SU-DHL-6 (cell line): Measurements from ENCODE around the gene SLC13A5.

Experiments
- H2AFZ ChIP-seq: fragments of 200-600 bp; sonication (generic); 2 replicates; pipeline ENCODE4 v1.6.1; 2014; ENCODE audit warnings: low read depth, mild to moderate bottlenecking, moderate library complexity, mixed read lengths, antibody characterized with exemption, low read length; ENCODE audit not compliant: severe bottlenecking
- H3F3A ChIP-seq: fragments of 200-600 bp; shearing (Covaris generic); 2 replicates; pipeline ENCODE4 v1.6.0; 2016; ENCODE audit warnings: antibody characterized with exemption, mild to moderate bottlenecking; ENCODE audit not compliant: insufficient read depth
- H3K27ac ChIP-seq: fragments of 200-600 bp; sonication (generic); 2 replicates; pipeline ENCODE4 v1.5.1; 2016; ENCODE audit warnings: low read depth, mild to moderate bottlenecking, low read length, moderate library complexity, mixed read lengths
- H3K27me3 ChIP-seq: fragments of 200-600 bp; sonication (generic), shearing (Covaris generic); 2 replicates; pipeline ENCODE4 v1.6.0; 2014; ENCODE audit warnings: mild to moderate bottlenecking, low read length
- H3K36me3 ChIP-seq: fragments of 200-600 bp; sonication (generic); 2 replicates; pipeline ENCODE4 v1.6.1; 2014; ENCODE audit warnings: mild to moderate bottlenecking, low read length, mixed read lengths
- H3K4me2 ChIP-seq: fragments of 300-600, 200-600 bp; shearing (Covaris generic), sonication (generic); 2 replicates; pipeline ENCODE4 v1.6.0; 2014; ENCODE audit warnings: low read length, low read depth, mild to moderate bottlenecking; ENCODE audit not compliant: poor library complexity, severe bottlenecking
- H3K4me3 ChIP-seq: fragments of 200-600 bp; sonication (generic); 2 replicates; pipeline ENCODE4 v1.5.1; 2014; ENCODE audit warnings: antibody characterized with exemption, low read length, mild to moderate bottlenecking, mixed read lengths; ENCODE audit not compliant: insufficient read depth, poor library complexity, severe bottlenecking
- H3K79me2 ChIP-seq: fragments of 200-600 bp; sonication (generic); 2 replicates; pipeline ENCODE4 v1.6.1; 2014; ENCODE audit warnings: mild to moderate bottlenecking, low read length, moderate library complexity; ENCODE audit not compliant: insufficient read depth
- H3K9ac ChIP-seq: fragments of 200-600 bp; sonication (generic); 2 replicates; pipeline ENCODE4 v1.7.0; 2014; ENCODE audit warnings: mild to moderate bottlenecking, low read length
- H3K9me2 ChIP-seq: fragments of 200-600 bp; sonication (generic); replicated peaks from 2 replicates; pipeline ENCODE4 v1.6.1; 2014; ENCODE audit warnings: low read length; ENCODE audit not compliant: insufficient read depth
- H3K9me3 ChIP-seq: fragments of 200-600 bp; sonication (generic); 2 replicates; pipeline ENCODE4 v1.6.1; 2014; ENCODE audit warnings: low read length, mixed read lengths; ENCODE audit not compliant: insufficient read depth
- H4K20me1 ChIP-seq: fragments of 200-600 bp; sonication (generic); 2 replicates; pipeline ENCODE4 v1.6.1; 2014; ENCODE audit warnings: low read depth, mild to moderate bottlenecking, antibody characterized with exemption, low read length, moderate library complexity, mixed read lengths
- EZH2phosphoT487 ChIP-seq: fragments of 200-600 bp; sonication (generic), shearing (Covaris generic); conservative IDR thresholded peaks from 2 replicates; pipeline ENCODE4 v1.6.1; 2018; ENCODE audit warnings: mild to moderate bottlenecking, antibody characterized with exemption, low read length, moderate library complexity, mixed read lengths
- TF ChIP-seq, protein P1 (sequence below): fragments of 200-600 bp; sonication (generic); IDR thresholded peaks from one replicate; pipeline ENCODE4 v1.5.1; 2017; ENCODE audit warnings: antibody characterized with exemption, mild to moderate bottlenecking, low read length, moderate library complexity; ENCODE audit not compliant: insufficient read depth, poor library complexity, severe bottlenecking

The SLC13A5 gene

DNA sequence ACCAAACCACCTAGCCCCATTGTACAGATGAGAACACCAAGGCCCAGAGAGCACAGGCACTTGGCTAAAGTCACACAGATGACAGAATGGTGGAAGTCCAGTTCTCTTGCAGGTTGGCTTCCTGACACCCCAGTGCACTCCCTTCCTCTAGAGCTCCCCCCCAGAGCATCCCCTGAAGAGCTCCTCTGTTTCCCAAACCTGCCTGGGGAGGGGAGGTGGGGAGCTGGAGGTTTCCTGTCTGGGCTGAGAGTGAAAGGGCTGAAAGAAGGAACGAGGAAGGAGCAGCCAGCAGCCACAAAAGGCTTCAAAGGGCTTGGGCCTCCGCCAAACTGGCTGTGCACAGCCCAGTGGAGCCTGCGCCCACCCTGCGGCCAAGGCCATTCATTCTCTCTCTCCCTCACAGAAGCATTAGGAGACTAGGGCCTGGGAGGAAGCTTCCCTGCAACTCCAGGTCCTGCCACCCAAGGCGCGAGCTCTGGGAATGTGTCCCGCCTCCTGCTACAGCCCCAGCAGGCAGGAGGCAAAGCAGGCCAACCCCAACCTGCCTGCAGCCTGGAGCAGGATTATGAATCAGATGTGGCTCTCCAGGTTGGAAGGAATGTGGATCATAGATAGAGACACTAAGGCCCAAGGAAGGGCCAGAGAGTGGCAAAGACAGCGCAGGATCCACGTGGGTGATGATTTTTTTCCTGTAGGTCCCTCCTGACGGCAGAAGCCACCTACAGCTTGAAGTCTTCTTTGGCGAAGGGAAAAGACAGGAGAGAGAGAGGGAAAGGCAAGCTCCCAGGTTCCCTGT, 913 bp downstream of the SLC13A5 start:
- Histone ChIP-seq H3K4me3 (no peak overlapping the region), H3F3A (no peaks in the 10 kb centered on the region), H3K27ac (no peak overlapping the region), H3K9me3 (no peaks in the 10 kb centered on the region), H3K36me3 (no peaks in the 10 kb centered on the region), H3K9ac (no peak overlapping the region), H3K79me2 (no peaks in the 10 kb centered on the region), H2AFZ (no peak overlapping the region), H3K4me2 (no peak overlapping the region), H3K9me2 (no peaks in the 10 kb centered on the region), H3K27me3 (no peaks in the 10 kb centered on the region), H4K20me1 (no peaks in the 10 kb centered on the region)
- TF ChIP-seq, protein P1, sequence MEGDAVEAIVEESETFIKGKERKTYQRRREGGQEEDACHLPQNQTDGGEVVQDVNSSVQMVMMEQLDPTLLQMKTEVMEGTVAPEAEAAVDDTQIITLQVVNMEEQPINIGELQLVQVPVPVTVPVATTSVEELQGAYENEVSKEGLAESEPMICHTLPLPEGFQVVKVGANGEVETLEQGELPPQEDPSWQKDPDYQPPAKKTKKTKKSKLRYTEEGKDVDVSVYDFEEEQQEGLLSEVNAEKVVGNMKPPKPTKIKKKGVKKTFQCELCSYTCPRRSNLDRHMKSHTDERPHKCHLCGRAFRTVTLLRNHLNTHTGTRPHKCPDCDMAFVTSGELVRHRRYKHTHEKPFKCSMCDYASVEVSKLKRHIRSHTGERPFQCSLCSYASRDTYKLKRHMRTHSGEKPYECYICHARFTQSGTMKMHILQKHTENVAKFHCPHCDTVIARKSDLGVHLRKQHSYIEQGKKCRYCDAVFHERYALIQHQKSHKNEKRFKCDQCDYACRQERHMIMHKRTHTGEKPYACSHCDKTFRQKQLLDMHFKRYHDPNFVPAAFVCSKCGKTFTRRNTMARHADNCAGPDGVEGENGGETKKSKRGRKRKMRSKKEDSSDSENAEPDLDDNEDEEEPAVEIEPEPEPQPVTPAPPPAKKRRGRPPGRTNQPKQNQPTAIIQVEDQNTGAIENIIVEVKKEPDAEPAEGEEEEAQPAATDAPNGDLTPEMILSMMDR, result no peak
- TF ChIP-seq EZH2phosphoT487, result no peak

DNA sequence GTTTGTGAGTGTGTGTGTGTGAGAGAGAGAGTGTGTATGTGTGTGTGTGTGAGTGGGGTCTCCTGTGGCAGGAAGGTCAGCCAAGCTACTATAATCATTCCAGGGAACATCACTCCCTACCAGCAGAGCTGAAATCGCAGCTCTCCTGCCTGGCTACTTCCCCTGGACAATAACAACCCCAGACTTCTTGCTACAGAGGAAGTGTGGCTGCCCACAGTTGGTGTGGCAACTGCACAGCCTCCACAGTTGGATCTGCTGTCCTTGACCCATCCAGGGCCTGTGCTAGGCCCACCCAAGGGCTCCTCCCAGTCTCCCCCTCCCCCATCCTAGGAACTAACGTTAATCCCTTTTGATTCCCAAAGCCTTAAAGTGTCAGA, 1.5 kb downstream of the SLC13A5 start:
- H3K27me3 ChIP-seq, result no peaks in the 10 kb centered on the region
- no peak overlapping the region for H2AFZ ChIP-seq
- TF ChIP-seq, protein P1, result no peak
- no peak for TF ChIP-seq EZH2phosphoT487

DNA sequence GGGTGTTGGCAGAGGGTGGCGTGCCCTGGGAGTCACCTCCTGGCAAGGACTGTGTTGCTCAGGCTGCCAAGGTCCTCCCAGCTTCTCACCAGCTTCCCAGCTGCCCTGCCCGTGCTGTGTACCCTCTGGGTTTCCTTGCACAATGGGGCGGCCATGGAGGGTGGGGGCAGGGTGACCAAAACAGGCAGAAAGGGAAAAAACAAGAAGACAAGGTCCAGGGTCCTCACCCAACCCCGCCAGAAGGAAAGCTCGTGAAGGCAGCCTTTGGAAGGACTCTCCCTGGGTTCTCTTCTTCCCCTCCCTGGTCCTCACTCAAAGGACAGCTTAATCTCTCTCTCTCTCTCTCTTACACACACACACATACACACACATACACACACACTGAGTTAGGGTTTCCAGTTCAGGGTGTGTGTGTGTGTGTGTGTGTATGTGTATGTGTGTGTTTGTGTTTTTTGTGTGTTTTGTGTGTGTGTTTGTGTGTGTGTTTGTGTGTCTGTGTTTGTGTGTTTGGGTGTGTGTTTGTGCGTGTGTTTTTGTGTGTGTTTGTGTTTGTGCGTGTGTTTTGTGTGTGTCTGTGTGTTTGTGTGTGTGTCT, 2.0 kb downstream of the SLC13A5 start:
- H3K9ac ChIP-seq, result no peak overlapping the region
- no peaks in the 10 kb centered on the region for H3K79me2 ChIP-seq
- no peak overlapping the region for H3K4me2 ChIP-seq
- no peak overlapping the region for H2AFZ ChIP-seq
- no peaks in the 10 kb centered on the region for H3K27me3 ChIP-seq
- TF ChIP-seq, protein P1, result no peak
- TF ChIP-seq EZH2phosphoT487, result no peak
- H3K9me2 ChIP-seq, result no peaks in the 10 kb centered on the region
- H3F3A ChIP-seq, result no peaks in the 10 kb centered on the region
- no peaks in the 10 kb centered on the region for H3K36me3 ChIP-seq
- no peak overlapping the region for H3K27ac ChIP-seq
- H4K20me1 ChIP-seq, result no peaks in the 10 kb centered on the region
- H3K9me3 ChIP-seq, result no peaks in the 10 kb centered on the region
- no peak overlapping the region for H3K4me3 ChIP-seq

More for the DNA sequence above, 1.5 kb downstream of the SLC13A5 start:
- Histone ChIP-seq H3K9me3 (no peaks in the 10 kb centered on the region), H3K9me2 (no peaks in the 10 kb centered on the region), H3K4me2 (no peak overlapping the region), H3K27ac (no peak overlapping the region), H3F3A (no peaks in the 10 kb centered on the region), H3K4me3 (no peak overlapping the region), H4K20me1 (no peaks in the 10 kb centered on the region), H3K9ac (no peak overlapping the region), H3K79me2 (no peaks in the 10 kb centered on the region), H3K36me3 (no peaks in the 10 kb centered on the region)
